ENCODE data around the gene CXCR6. TPM values are rescaled to one million over a fixed set of nuclear protein-coding genes. Genes with fewer than 3 reads are reported as not detected.

The CXCR6 gene
- total and polyA plus RNA-seq, 2 experiments from 2014 or later, result 0.10 TPM; not detected in 1

DNA sequence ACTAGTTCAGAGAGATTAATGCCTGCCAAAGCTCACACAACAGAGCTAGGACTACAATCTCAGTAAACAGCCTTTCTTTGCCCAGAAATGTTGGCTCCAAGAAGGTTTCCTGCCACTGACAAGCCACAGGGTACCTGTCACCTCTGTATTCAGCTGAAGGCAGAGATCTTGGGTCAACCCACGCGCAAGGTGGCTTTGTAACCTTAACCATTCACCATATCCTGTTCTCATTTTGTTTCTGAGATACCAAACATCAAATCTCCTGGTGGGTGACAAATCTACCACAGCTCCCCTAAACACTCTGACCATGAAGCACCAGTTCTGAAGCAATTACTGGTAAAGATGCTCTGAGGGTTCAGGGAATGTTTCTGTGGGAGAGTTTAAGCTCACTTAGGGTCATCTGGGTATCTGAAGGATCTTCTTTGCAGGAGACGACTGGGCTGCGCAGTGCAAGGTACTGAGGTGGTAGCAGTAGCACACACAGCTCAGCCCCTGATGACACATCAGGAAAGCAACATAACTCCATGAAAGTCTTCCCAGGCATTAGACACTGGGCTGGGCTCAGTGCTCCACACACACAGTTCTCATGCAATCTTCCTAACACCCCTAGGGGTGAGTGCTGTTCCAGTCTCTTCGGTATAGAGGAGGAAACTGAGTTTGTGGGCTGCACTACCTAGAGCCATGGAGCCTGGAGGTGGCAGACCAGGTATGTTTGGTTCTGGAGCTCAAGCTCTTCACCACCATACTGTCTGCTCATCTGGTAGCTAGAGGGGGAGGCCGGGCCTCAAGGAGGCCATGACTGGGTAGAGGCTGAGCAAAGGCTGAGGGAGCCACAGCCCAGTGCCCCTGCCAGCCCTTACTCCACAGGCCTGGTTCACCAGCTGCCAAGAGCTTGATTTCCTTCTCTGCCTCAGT, 7.7 kb downstream of the CXCR6 start:
- no peak overlapping the region for H2AFZ ChIP-seq
- no peaks in the 10 kb centered on the region for H3K79me2 ChIP-seq (replicated peaks; ENCODE audit: insufficient read depth)
- no peaks in the 10 kb centered on the region for H4K20me1 ChIP-seq (replicated peaks; ENCODE audit: insufficient read depth)
- H3K9me2 ChIP-seq (ENCODE audit: insufficient read depth), result 0 out of 2 replicates have a peak, but pooled peaks cover 4% of the 10 kb centered on the region
- ATAC-seq, result no peak
- H3K36me3 ChIP-seq (ENCODE audit: insufficient read depth), result peaks cover 38% of the 10 kb centered on the region
- Mint-ChIP-seq H3K27me3 (ENCODE audit: insufficient read depth, low read depth, poor library complexity) (peaks cover 3% of the 10 kb centered on the region), H3K9me3 (no peaks in the 10 kb centered on the region), H3K27ac (no peak overlapping the region), H3K4me3 (no peak overlapping the region), H3K4me1 (no peaks in the 10 kb centered on the region), H3K36me3 (ENCODE audit: low read depth) (peaks cover 79% of the 10 kb centered on the region)
- H3K4me1 ChIP-seq (ENCODE audit: insufficient read depth), result no peaks in the 10 kb centered on the region
- H3F3A ChIP-seq (replicated peaks; ENCODE audit: low read depth), result no peaks in the 10 kb centered on the region
- H3K27ac ChIP-seq (ENCODE audit: low read depth), result no peak overlapping the region
- TF ChIP-seq EZH2 (IDR thresholded peaks at IDR 0.05; ENCODE audit: low read depth, unreplicated experiment), result no peak
- TF ChIP-seq, protein P1, sequence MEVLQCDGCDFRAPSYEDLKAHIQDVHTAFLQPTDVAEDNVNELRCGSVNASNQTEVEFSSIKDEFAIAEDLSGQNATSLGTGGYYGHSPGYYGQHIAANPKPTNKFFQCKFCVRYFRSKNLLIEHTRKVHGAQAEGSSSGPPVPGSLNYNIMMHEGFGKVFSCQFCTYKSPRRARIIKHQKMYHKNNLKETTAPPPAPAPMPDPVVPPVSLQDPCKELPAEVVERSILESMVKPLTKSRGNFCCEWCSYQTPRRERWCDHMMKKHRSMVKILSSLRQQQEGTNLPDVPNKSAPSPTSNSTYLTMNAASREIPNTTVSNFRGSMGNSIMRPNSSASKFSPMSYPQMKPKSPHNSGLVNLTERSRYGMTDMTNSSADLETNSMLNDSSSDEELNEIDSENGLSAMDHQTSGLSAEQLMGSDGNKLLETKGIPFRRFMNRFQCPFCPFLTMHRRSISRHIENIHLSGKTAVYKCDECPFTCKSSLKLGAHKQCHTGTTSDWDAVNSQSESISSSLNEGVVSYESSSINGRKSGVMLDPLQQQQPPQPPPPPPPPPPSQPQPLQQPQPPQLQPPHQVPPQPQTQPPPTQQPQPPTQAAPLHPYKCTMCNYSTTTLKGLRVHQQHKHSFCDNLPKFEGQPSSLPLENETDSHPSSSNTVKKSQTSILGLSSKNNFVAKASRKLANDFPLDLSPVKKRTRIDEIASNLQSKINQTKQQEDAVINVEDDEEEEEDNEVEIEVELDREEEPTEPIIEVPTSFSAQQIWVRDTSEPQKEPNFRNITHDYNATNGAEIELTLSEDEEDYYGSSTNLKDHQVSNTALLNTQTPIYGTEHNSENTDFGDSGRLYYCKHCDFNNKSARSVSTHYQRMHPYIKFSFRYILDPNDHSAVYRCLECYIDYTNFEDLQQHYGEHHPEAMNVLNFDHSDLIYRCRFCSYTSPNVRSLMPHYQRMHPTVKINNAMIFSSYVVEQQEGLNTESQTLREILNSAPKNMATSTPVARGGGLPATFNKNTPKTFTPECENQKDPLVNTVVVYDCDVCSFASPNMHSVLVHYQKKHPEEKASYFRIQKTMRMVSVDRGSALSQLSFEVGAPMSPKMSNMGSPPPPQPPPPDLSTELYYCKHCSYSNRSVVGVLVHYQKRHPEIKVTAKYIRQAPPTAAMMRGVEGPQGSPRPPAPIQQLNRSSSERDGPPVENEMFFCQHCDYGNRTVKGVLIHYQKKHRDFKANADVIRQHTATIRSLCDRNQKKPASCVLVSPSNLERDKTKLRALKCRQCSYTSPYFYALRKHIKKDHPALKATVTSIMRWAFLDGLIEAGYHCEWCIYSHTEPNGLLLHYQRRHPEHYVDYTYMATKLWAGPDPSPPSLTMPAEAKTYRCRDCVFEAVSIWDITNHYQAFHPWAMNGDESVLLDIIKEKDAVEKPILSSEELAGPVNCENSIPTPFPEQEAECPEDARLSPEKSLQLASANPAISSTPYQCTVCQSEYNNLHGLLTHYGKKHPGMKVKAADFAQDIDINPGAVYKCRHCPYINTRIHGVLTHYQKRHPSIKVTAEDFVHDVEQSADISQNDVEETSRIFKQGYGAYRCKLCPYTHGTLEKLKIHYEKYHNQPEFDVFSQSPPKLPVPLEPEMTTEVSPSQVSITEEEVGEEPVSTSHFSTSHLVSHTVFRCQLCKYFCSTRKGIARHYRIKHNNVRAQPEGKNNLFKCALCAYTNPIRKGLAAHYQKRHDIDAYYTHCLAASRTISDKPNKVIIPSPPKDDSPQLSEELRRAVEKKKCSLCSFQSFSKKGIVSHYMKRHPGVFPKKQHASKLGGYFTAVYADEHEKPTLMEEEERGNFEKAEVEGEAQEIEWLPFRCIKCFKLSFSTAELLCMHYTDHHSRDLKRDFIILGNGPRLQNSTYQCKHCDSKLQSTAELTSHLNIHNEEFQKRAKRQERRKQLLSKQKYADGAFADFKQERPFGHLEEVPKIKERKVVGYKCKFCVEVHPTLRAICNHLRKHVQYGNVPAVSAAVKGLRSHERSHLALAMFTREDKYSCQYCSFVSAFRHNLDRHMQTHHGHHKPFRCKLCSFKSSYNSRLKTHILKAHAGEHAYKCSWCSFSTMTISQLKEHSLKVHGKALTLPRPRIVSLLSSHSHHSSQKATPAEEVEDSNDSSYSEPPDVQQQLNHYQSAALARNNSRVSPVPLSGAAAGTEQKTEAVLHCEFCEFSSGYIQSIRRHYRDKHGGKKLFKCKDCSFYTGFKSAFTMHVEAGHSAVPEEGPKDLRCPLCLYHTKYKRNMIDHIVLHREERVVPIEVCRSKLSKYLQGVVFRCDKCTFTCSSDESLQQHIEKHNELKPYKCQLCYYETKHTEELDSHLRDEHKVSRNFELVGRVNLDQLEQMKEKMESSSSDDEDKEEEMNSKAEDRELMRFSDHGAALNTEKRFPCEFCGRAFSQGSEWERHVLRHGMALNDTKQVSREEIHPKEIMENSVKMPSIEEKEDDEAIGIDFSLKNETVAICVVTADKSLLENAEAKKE (CRISPR knock-in tag; IDR thresholded peaks at IDR 0.05), result no peak
- no peak for TF ChIP-seq POLR2AphosphoS5 (IDR thresholded peaks at IDR 0.05; ENCODE audit: low read depth)
- no peak for TF ChIP-seq REST (IDR thresholded peaks at IDR 0.05; ENCODE audit: unreplicated experiment)
- TF ChIP-seq ZNF331 (CRISPR knock-in tag; IDR thresholded peaks at IDR 0.05; ENCODE audit: low read depth), result no peak
- no peak for TF ChIP-seq ZNF114 (CRISPR knock-in tag; IDR thresholded peaks at IDR 0.05)
- no peak overlapping the region for H3K4me3 ChIP-seq
- no peak overlapping the region for H3K4me2 ChIP-seq
- no peaks in the 10 kb centered on the region for H3K27me3 ChIP-seq (ENCODE audit: insufficient read depth)
- no peak for DNase-seq (ENCODE audit: low spot score)

Data from GM23338 (cell line).